Vagina (tissue), 2 donors: ENCODE measurements around the gene ATP6V0E2. TPM values are rescaled to one million over a fixed set of nuclear protein-coding genes. Genes with fewer than 3 reads are reported as not detected.
A peak's percentile ranks its signal among the peaks of the same experiment; 100 is the strongest.

Experiments used
- DNase-seq, 2 donors: peaks; one replicate each; pipeline ENCODE4 v3.0.0-alpha.2; 2017; ENCODE audit errors: extremely low spot score in 2 of 2
- H3K27ac ChIP-seq: fragments of 200-600 bp; sonication (generic); one replicate; pipeline ENCODE4 v1.5.1; 2019
- H3K27me3 ChIP-seq: fragments of 200-600 bp; sonication (generic); one replicate; pipeline ENCODE4 v1.5.1; 2019
- H3K36me3 ChIP-seq, 2 donors: fragments of 200-600 bp; sonication (generic); one replicate each; pipeline ENCODE4 v1.5.1; 2017 to 2019
- H3K4me1 ChIP-seq: fragments of 200-600 bp; sonication (generic); one replicate; pipeline ENCODE4 v1.5.1; 2019
- H3K4me3 ChIP-seq, 2 donors: fragments of 200-600 bp; sonication (generic); 1 replicate in 1 of 2; 2 replicates in 1 of 2; pipeline ENCODE4 v1.5.1; 2016 to 2019
- H3K9me3 ChIP-seq: fragments of 200-600 bp; sonication (generic); one replicate; pipeline ENCODE4 v1.5.1; 2019
- POLR2A ChIP-seq, 2 donors: fragments of 450-650 bp; IDR thresholded peaks; one replicate each; pipeline ENCODE4 v1.6.1; 2017; ENCODE audit warnings: antibody characterized with exemption in 2 of 2, mild to moderate bottlenecking in 2 of 2, moderate library complexity in 2 of 2
- POLR2AphosphoS5 ChIP-seq, 2 donors: sonication (generic); formaldehyde crosslinking; IDR thresholded peaks; one replicate each; pipeline ENCODE4 v1.9.0; 2017; ENCODE audit warnings: antibody characterized with exemption in 2 of 2, mild to moderate bottlenecking in 2 of 2, low read depth in 1 of 2; ENCODE audit not compliant: insufficient read depth in 1 of 2
- intact Hi-C: fragments of 100-400 bp; cut with DNase I; formaldehyde crosslinking; loops from one replicate; pipeline ENCODE4 v1.15.1; 2023
- total RNA-seq: library from RNA; depleted of rRNA; stranded (reverse); fragments of >200 nt; gene quantifications from one replicate; pipeline ENCODE4 v1.2.3, GENCODE V29; 2016
- TF ChIP-seq, protein P1 (sequence below), 3 experiments: fragments of 450-650 bp in 2 of 3; fragments of 200-600 bp in 1 of 3; sonication (generic) in 1 of 3; IDR thresholded peaks; one replicate each; pipeline ENCODE4 v1.5.1; 2017 to 2019; ENCODE audit warnings: antibody characterized with exemption in 3 of 3, mild to moderate bottlenecking in 2 of 3, moderate library complexity in 2 of 3

ATP6V0E2 gene
- total RNA-seq, 1 donor from 2014 or later, result 13.3 TPM

GRCh38 chr7:149869867-149870266 lies 3.9 kb upstream of the ATP6V0E2 start:
- intact Hi-C loops, result no loop called here
- Histone ChIP-seq H3K27ac (no peak overlapping the region), H3K4me1 (peaks cover 20% of the 10 kb centered on the region), H3K9me3 (no peaks in the 10 kb centered on the region), H3K36me3 (no peaks in the 10 kb centered on the region), H3K27me3 (no peaks in the 10 kb centered on the region), H3K4me3 (no peak overlapping the region)
- peak in 1 of 2 donors; percentile 42 for DNase-seq
- TF ChIP-seq POLR2A (IDR thresholded peaks at IDR 0.05) (no peak), POLR2AphosphoS5 (IDR thresholded peaks at IDR 0.05; ENCODE audit: insufficient read depth in 1 of 2, low read depth in 1 of 2) (no peak)
- TF ChIP-seq, protein P1, sequence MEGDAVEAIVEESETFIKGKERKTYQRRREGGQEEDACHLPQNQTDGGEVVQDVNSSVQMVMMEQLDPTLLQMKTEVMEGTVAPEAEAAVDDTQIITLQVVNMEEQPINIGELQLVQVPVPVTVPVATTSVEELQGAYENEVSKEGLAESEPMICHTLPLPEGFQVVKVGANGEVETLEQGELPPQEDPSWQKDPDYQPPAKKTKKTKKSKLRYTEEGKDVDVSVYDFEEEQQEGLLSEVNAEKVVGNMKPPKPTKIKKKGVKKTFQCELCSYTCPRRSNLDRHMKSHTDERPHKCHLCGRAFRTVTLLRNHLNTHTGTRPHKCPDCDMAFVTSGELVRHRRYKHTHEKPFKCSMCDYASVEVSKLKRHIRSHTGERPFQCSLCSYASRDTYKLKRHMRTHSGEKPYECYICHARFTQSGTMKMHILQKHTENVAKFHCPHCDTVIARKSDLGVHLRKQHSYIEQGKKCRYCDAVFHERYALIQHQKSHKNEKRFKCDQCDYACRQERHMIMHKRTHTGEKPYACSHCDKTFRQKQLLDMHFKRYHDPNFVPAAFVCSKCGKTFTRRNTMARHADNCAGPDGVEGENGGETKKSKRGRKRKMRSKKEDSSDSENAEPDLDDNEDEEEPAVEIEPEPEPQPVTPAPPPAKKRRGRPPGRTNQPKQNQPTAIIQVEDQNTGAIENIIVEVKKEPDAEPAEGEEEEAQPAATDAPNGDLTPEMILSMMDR (IDR thresholded peaks at IDR 0.05), result no peak

DNA sequence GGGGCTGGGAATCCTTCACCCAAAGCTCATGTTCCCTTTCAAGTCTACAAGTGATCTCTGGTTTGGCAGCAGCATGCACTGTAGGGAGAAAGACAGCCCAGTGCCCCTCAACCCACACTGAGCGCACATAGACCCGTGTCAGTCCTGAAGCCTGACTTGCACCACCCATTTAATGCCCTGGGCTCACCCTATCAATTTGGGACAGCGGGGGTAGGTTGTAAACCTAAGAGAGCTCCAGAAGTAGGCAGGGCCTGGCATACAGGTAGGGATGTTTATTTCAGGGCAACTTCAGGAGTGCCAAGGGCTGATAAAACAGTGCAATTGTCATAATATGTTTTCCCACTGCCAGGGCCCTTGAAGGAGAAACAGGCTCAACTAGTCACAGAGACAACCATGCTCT lies 3.5 kb upstream of the ATP6V0E2 start:
- Histone ChIP-seq H3K27ac (no peak overlapping the region), H3K27me3 (no peaks in the 10 kb centered on the region), H3K36me3 (no peaks in the 10 kb centered on the region), H3K4me3 (no peak overlapping the region), H3K9me3 (no peaks in the 10 kb centered on the region), H3K4me1 (peaks cover 20% of the 10 kb centered on the region)
- intact Hi-C loops, result no loop called here
- peak in 1 of 2 donors; percentile 64 for DNase-seq
- TF ChIP-seq POLR2A (IDR thresholded peaks at IDR 0.05) (no peak), POLR2AphosphoS5 (IDR thresholded peaks at IDR 0.05; ENCODE audit: insufficient read depth in 1 of 2, low read depth in 1 of 2) (no peak)
- TF ChIP-seq, protein P1 (IDR thresholded peaks at IDR 0.05), result no peak

DNA sequence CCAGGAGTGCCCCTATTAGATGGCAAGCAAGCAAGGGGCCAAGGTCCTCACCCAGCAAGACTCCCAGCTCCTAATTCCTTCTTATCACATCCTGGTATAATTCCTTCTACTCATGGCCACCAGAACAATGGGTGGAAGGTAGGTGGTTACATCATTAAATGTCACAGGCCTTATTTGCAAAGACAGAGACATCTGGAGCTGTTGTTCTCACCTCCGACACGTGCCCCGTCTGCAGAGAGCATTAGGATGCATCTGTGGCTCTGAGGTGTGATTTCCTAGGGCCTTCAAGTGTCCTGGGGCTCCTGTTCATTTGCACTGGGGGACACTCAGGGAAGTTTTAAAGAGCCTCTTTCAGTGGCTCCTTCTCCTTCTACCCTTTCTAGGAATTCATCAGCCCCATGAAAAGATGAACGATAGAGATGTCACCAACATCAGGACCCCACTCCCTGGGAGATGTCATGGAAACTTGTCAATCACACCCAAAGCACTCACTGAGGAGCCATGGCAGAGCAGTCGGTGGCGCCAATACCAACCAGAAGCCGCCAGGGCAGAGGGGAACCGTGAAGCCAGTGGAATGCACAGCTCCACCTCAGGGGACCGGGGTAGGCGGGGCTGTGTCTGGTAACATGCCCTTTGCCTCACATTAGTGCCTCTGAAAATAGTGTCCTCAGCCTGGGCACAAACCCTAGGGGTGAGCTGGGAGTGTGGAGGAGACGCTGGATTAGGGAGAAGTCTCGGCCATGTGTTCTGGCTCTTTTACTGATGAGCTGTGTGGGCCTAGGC lies 2.9 kb upstream of the ATP6V0E2 start:
- no peak overlapping the region for H3K4me3 ChIP-seq

GRCh38 chr7:149871576-149871975 lies 2.2 kb upstream of the ATP6V0E2 start:
- Histone ChIP-seq H3K36me3 (no peaks in the 10 kb centered on the region), H3K27me3 (no peaks in the 10 kb centered on the region), H3K9me3 (no peaks in the 10 kb centered on the region), H3K4me1 (peaks cover 20% of the 10 kb centered on the region), H3K27ac (no peak overlapping the region), H3K4me3 (no peak overlapping the region)
- intact Hi-C loops, result no loop called here
- TF ChIP-seq POLR2AphosphoS5 (IDR thresholded peaks at IDR 0.05; ENCODE audit: insufficient read depth in 1 of 2, low read depth in 1 of 2) (no peak), POLR2A (IDR thresholded peaks at IDR 0.05) (no peak)
- TF ChIP-seq, protein P1 (IDR thresholded peaks at IDR 0.05), result no peak
- no peak for DNase-seq

More for the DNA sequence above, 2.9 kb upstream of the ATP6V0E2 start:
- TF ChIP-seq POLR2A (IDR thresholded peaks at IDR 0.05), result no peak
- no peak for TF ChIP-seq POLR2AphosphoS5 (IDR thresholded peaks at IDR 0.05; ENCODE audit: insufficient read depth in 1 of 2, low read depth in 1 of 2)
- TF ChIP-seq, protein P1 (IDR thresholded peaks at IDR 0.05), result no peak
- Histone ChIP-seq H3K4me1 (peaks cover 20% of the 10 kb centered on the region), H3K9me3 (no peaks in the 10 kb centered on the region), H3K27ac (no peak overlapping the region), H3K27me3 (no peaks in the 10 kb centered on the region), H3K36me3 (no peaks in the 10 kb centered on the region)
- intact Hi-C loops, result no loop called here
- DNase-seq, result peak in 1 of 2 donors; percentile 84

DNA sequence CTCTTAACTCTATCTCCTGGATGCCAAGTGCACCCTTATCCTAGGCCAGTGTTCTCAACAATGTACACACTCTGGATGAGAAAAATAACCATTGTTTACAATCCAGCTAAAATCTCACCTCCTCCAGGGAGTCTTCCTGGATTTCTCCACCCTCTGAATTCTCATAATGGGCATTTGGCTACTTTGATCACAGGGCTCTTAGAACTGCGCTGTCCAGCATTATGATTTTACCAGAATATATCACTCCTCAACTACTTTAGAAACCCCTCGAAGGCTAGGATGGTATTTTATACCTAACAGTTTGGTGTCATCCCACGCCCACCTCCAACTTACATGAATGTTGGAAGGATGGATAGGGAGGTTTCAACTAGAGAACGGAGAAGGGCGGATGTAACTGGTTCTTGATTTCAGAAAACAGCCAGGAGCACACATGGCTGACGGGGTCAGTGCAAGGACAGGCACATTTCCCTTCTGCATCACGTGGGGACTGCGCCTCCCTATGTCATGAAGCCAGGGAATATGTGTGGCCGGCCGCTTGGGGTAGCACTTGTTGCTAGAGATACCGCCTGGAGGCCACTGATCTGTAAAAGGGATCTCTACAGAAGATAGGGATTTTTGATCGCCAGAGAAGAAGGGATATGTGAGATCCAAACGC lies 1.2 kb upstream of the ATP6V0E2 start:
- intact Hi-C loops, result no loop called here
- DNase-seq, result peak in 1 of 2 donors; percentile 93
- TF ChIP-seq POLR2AphosphoS5 (IDR thresholded peaks at IDR 0.05; ENCODE audit: insufficient read depth in 1 of 2, low read depth in 1 of 2), result no peak
- TF ChIP-seq, protein P1 (IDR thresholded peaks at IDR 0.05), result peak in 1 of 3 experiments; percentile 13
- Histone ChIP-seq H3K4me3 (peak overlapping the region; percentile 69 to 86), H3K36me3 (no peaks in the 10 kb centered on the region), H3K27me3 (no peaks in the 10 kb centered on the region), H3K9me3 (no peaks in the 10 kb centered on the region), H3K4me1 (peaks cover 20% of the 10 kb centered on the region), H3K27ac (peak overlapping the region; percentile 59)
